ENCODE results near the gene VSX1. TPM values are rescaled to one million over a fixed set of nuclear protein-coding genes. Genes with fewer than 3 reads are reported as not detected.

The VSX1 gene
- total RNA-seq, 1 donor from 2014 or later: not detected

DNA sequence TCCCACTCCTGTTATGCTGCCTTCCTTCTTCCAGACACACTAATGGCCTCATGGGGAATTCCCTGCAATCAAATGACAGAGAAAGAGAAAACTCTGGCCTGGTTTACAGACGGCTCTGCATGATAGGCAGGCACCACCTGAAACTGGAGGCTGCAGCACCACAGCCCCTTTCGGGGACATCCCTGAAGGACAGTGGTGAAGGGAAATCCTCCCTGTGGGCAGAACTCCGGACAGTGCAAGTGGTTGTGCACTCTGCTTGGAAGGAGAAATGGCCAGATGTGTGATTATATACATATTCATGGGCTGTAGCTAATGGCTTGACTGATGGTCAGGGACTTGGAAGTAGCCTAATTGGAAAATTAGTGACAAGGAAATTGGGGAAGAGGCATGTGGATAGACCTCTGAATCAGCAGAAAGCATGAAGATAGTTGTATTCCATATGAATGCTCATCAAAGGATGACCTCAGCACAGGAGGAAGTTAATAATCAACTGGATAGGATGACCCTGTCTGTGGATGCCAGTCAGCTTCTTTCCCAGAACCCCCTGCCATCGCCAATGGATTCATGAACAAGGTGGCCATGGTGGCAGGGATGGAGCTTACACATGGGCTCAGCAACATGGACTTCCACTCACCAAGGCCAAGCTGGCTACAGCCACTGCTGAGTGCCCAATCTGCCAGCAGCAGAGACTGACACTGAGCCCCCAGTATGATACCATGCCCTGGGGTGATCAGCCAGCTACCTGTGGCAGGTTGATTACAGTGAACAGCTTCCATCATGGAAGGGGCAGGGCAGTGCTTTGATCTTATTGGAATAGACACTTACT, 44.5 kb upstream of the VSX1 start:
- peaks cover 7% of the 10 kb centered on the region for H3K9me3 Mint-ChIP-seq
- H3K4me1 Mint-ChIP-seq: no peaks in the 10 kb centered on the region
- TF ChIP-seq, protein P1, sequence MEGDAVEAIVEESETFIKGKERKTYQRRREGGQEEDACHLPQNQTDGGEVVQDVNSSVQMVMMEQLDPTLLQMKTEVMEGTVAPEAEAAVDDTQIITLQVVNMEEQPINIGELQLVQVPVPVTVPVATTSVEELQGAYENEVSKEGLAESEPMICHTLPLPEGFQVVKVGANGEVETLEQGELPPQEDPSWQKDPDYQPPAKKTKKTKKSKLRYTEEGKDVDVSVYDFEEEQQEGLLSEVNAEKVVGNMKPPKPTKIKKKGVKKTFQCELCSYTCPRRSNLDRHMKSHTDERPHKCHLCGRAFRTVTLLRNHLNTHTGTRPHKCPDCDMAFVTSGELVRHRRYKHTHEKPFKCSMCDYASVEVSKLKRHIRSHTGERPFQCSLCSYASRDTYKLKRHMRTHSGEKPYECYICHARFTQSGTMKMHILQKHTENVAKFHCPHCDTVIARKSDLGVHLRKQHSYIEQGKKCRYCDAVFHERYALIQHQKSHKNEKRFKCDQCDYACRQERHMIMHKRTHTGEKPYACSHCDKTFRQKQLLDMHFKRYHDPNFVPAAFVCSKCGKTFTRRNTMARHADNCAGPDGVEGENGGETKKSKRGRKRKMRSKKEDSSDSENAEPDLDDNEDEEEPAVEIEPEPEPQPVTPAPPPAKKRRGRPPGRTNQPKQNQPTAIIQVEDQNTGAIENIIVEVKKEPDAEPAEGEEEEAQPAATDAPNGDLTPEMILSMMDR (IDR thresholded peaks at IDR 0.05): no peak
- ChIA-PET POLR2A (no interaction called here), CTCF (no interaction called here)
- no peak overlapping the region for H3K27ac Mint-ChIP-seq
- H3K27me3 Mint-ChIP-seq: peaks cover 5% of the 10 kb centered on the region
- intact Hi-C loops (cut with micrococcal nuclease): no loop called here
- no peak overlapping the region for H3K4me3 Mint-ChIP-seq
- no peaks in the 10 kb centered on the region for H3K36me3 Mint-ChIP-seq (ENCODE audit: low read depth)
- ATAC-seq (ENCODE audit: low read depth) (no peak), DNase-seq (no peak)

DNA sequence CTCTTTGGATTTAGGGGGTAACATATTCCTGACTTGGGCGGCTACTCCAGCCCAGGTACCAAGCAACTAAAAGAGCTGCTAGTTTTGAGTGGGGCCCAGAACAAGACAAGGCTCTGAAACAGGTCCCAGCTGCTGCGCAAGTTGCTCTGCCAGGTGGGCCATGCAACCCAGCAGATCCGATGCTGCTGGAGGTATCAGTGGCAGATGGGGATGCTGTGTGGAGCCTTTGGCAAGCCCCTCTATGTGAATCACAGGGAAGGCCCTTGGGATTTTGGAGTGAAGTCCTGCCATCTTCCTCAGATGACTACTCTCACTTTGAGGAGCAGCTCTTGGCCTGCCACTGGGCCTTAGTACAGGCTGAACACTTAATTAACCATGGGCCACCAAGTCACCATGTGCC, 43.7 kb upstream of the VSX1 start:
- peaks cover 7% of the 10 kb centered on the region for H3K9me3 Mint-ChIP-seq
- H3K27me3 Mint-ChIP-seq: peaks cover under 1% of the 10 kb centered on the region
- no peaks in the 10 kb centered on the region for H3K36me3 Mint-ChIP-seq (ENCODE audit: low read depth)
- intact Hi-C loops (cut with micrococcal nuclease): no loop called here
- TF ChIP-seq, protein P1 (IDR thresholded peaks at IDR 0.05): no peak
- no peaks in the 10 kb centered on the region for H3K4me1 Mint-ChIP-seq
- H3K4me3 Mint-ChIP-seq: no peak overlapping the region
- no peak for ATAC-seq (ENCODE audit: low read depth)
- no peak overlapping the region for H3K27ac Mint-ChIP-seq
- ChIA-PET CTCF (no interaction called here), POLR2A (no interaction called here)
- DNase-seq: no peak

DNA sequence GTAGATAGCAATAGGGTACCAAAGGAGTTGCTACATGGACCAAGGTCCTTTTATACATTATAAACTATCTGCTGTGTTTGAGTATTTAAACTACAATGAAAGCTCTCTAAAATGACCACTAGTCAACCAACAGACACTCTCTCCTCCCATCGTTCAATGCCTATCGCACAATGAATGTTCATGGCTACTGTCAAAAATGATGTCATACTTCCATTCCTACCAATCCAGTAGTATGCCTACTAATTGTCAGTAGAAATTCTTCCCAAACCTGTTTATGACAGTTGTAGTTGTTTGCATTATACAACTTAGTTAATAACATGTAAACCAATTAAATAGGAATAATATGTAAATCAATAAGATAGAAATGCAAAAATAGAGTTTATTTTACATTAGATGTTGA, 39.0 kb upstream of the VSX1 start:
- CTCF ChIA-PET: no interaction called here
- POLR2A ChIA-PET: no interaction called here
- Mint-ChIP-seq H3K4me3 (no peak overlapping the region), H3K9me3 (no peaks in the 10 kb centered on the region), H3K4me1 (no peaks in the 10 kb centered on the region), H3K27ac (no peak overlapping the region), H3K27me3 (peaks cover 12% of the 10 kb centered on the region), H3K36me3 (ENCODE audit: low read depth) (no peaks in the 10 kb centered on the region)
- TF ChIP-seq, protein P1 (IDR thresholded peaks at IDR 0.05): no peak
- intact Hi-C loops (cut with micrococcal nuclease): no loop called here
- ATAC-seq (ENCODE audit: low read depth): no peak
- no peak for DNase-seq

DNA sequence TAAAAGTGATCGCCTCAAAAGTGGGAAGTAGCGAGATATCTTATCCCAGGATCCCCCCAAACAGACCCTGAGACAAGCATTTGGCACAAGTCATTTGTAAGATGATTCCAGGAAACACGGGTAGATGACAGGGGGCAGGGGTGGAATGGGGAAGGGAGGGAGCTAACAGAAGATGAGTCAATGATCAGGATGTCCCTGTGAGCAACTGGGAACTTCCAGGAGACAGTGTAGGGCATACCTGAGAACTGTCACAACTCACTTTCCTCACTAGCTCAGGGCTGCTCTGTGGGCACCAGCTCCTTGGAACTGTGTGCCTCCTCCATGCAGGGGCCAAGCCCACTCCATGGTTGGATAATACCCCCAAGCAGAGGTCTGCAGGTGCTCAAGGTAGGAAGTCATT, 38.5 kb upstream of the VSX1 start:
- H3K27me3 Mint-ChIP-seq: peaks cover 14% of the 10 kb centered on the region
- TF ChIP-seq, protein P1 (IDR thresholded peaks at IDR 0.05): no peak
- ChIA-PET POLR2A (no interaction called here), CTCF (no interaction called here)
- no peaks in the 10 kb centered on the region for H3K9me3 Mint-ChIP-seq
- intact Hi-C loops (cut with micrococcal nuclease): no loop called here
- no peak overlapping the region for H3K4me3 Mint-ChIP-seq
- H3K27ac Mint-ChIP-seq: no peak overlapping the region
- ATAC-seq (ENCODE audit: low read depth) (no peak), DNase-seq (no peak)
- H3K4me1 Mint-ChIP-seq: no peaks in the 10 kb centered on the region
- no peaks in the 10 kb centered on the region for H3K36me3 Mint-ChIP-seq (ENCODE audit: low read depth)

DNA sequence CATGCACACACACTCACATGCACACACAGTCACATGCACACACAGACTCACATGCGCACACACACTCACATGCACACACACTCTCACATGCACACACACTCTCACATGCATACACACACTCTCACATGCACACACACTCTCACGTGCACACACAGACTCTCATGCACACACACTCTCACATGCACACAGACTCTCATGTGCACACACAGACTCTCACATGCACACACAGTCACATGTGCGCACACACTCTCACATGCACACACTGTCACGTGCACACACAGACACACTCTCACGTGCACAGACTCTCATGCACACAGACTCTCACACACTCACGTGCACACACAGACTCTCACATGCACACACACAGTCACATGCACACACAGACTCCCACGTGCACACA, 36.6 kb upstream of the VSX1 start:
- POLR2A ChIA-PET: no interaction called here

More for the DNA sequence above, 36.6 kb upstream of the VSX1 start:
- Mint-ChIP-seq H3K27ac (no peak overlapping the region), H3K4me3 (no peak overlapping the region), H3K36me3 (ENCODE audit: low read depth) (no peaks in the 10 kb centered on the region), H3K27me3 (peaks cover 16% of the 10 kb centered on the region), H3K4me1 (no peaks in the 10 kb centered on the region), H3K9me3 (no peaks in the 10 kb centered on the region)
- no peak for ATAC-seq (ENCODE audit: low read depth)
- intact Hi-C loops (cut with micrococcal nuclease): no loop called here
- CTCF ChIA-PET: no interaction called here
- DNase-seq: no peak
- TF ChIP-seq, protein P1 (IDR thresholded peaks at IDR 0.05): no peak

Measured in activated B cell treated with CpG ODN at 0.5 μM for 24 hours (primary cell).